WTC11 (cell line): ENCODE measurements around the gene YTHDC1. TPM values are rescaled to one million over a fixed set of nuclear protein-coding genes. Genes with fewer than 3 reads are reported as not detected.

Experiments used
- ATAC-seq: fragments of 200-7000 bp; cut with Tn5 transposase; 2 replicates; pipeline ENCODE4 v1.10.0; 2021; ENCODE audit warnings: mild to moderate bottlenecking, moderate library complexity
- CTCF ChIA-PET: fragments of 300-600 bp; sonication (Branson Sonifier 250); formaldehyde crosslinking; loops from one replicate; lab custom pipeline; 2021; ENCODE audit warnings: antibody characterized with exemption; lab: Charles Lee
- POLR2A ChIA-PET: fragments of 350-600 bp; sonication (Branson Sonifier 250); formaldehyde crosslinking; loops from one replicate; lab custom pipeline; 2021; ENCODE audit warnings: antibody characterized with exemption; lab: Charles Lee
- DNase-seq: peaks from one replicate; pipeline ENCODE4 v3.0.0; 2021; ENCODE audit warnings: low spot score
- H3K27ac Mint-ChIP-seq: 2 replicates; pipeline ENCODE4 v1.8.0; 2021; ENCODE audit warnings: mixed read lengths
- H3K27me3 Mint-ChIP-seq: 2 replicates; pipeline ENCODE4 v1.8.0; 2021; ENCODE audit warnings: low read depth, mild to moderate bottlenecking, moderate library complexity, mixed read lengths
- H3K36me3 Mint-ChIP-seq: 2 replicates; pipeline ENCODE4 v1.8.0; 2021; ENCODE audit warnings: mixed read lengths
- H3K4me1 Mint-ChIP-seq: 2 replicates; pipeline ENCODE4 v1.8.0; 2022; ENCODE audit warnings: mixed read lengths
- H3K4me3 Mint-ChIP-seq: 2 replicates; pipeline ENCODE4 v1.8.0; 2021; ENCODE audit warnings: mild to moderate bottlenecking, moderate library complexity, mixed read lengths
- H3K9me3 Mint-ChIP-seq: 2 replicates; pipeline ENCODE4 v1.8.0; 2021; ENCODE audit warnings: mixed read lengths
- AFF4 ChIP-seq: sonication (generic); formaldehyde crosslinking; IDR thresholded peaks from 2 replicates; pipeline ENCODE4 v1.8.1; 2023; ENCODE audit warnings: mild to moderate bottlenecking, missing genetic modification reagents, borderline replicate concordance
- ATF3 ChIP-seq: sonication (generic); formaldehyde crosslinking; conservative IDR thresholded peaks from 2 replicates; pipeline ENCODE4 v1.8.1; 2022; ENCODE audit warnings: mild to moderate bottlenecking, missing genetic modification reagents
- ATF6 ChIP-seq: sonication (generic); formaldehyde crosslinking; IDR thresholded peaks from 2 replicates; pipeline ENCODE4 v1.8.1; 2023; ENCODE audit warnings: mild to moderate bottlenecking, missing genetic modification reagents
- CBFB ChIP-seq: sonication (generic); formaldehyde crosslinking; IDR thresholded peaks from 2 replicates; pipeline ENCODE4 v1.8.1; 2022; ENCODE audit warnings: mild to moderate bottlenecking, low read depth, missing genetic modification reagents
- FOXK1 ChIP-seq: sonication (generic); formaldehyde crosslinking; IDR thresholded peaks from 2 replicates; pipeline ENCODE4 v1.8.0; 2022; ENCODE audit warnings: mild to moderate bottlenecking, moderate library complexity, missing genetic modification reagents
- GRHL2 ChIP-seq: fragments of 250-450 bp; sonication (Bioruptor Pico); IDR thresholded peaks from 2 replicates; pipeline ENCODE4 v1.8.0; 2022; ENCODE audit warnings: mild to moderate bottlenecking, moderate library complexity; ENCODE audit not compliant: insufficient replicate concordance, severe bottlenecking
- JUN ChIP-seq: sonication (generic); formaldehyde crosslinking; IDR thresholded peaks from 2 replicates; pipeline ENCODE4 v1.8.0; 2023; ENCODE audit warnings: mild to moderate bottlenecking, missing genetic modification reagents
- MAX ChIP-seq: sonication (generic); formaldehyde crosslinking; IDR thresholded peaks from 2 replicates; pipeline ENCODE4 v1.8.0; 2022; ENCODE audit warnings: mild to moderate bottlenecking, missing genetic modification reagents
- NFATC4 ChIP-seq: fragments of 250-450 bp; sonication (Bioruptor Pico); IDR thresholded peaks from 2 replicates; pipeline ENCODE4 v1.9.0; 2021; ENCODE audit warnings: mild to moderate bottlenecking
- NFE2L1 ChIP-seq: sonication (generic); formaldehyde crosslinking; IDR thresholded peaks from 2 replicates; pipeline ENCODE4 v1.8.1; 2023; ENCODE audit warnings: missing genetic modification reagents
- NFYB ChIP-seq: sonication (generic); formaldehyde crosslinking; conservative IDR thresholded peaks from 2 replicates; pipeline ENCODE4 v1.8.0; 2022; ENCODE audit warnings: low read depth, missing genetic modification reagents
- OVOL2 ChIP-seq: fragments of 250-450 bp; sonication (Bioruptor Pico); IDR thresholded peaks from 2 replicates; pipeline ENCODE4 v1.9.0; 2021; ENCODE audit warnings: mild to moderate bottlenecking, borderline replicate concordance
- PREB ChIP-seq: sonication (generic); formaldehyde crosslinking; IDR thresholded peaks from 2 replicates; pipeline ENCODE4 v1.8.1; 2022; ENCODE audit warnings: mild to moderate bottlenecking, missing genetic modification reagents, moderate library complexity, borderline replicate concordance
- ZBTB21 ChIP-seq: sonication (generic); formaldehyde crosslinking; IDR thresholded peaks from 2 replicates; pipeline ENCODE4 v1.8.1; 2023; ENCODE audit warnings: mild to moderate bottlenecking, missing genetic modification reagents, borderline replicate concordance
- ZMAT4 ChIP-seq: fragments of 250-450 bp; sonication (Bioruptor Pico); IDR thresholded peaks from 2 replicates; pipeline ENCODE4 v1.9.0; 2021; ENCODE audit warnings: mild to moderate bottlenecking
- ZNF121 ChIP-seq: sonication (generic); formaldehyde crosslinking; IDR thresholded peaks from 2 replicates; pipeline ENCODE4 v1.8.0; 2023; ENCODE audit warnings: missing genetic modification reagents
- ZNF219 ChIP-seq: sonication (generic); formaldehyde crosslinking; IDR thresholded peaks from 2 replicates; pipeline ENCODE4 v1.8.0; 2023; ENCODE audit warnings: missing genetic modification reagents, mild to moderate bottlenecking, borderline replicate concordance
- ZNF532 ChIP-seq: fragments of 250-450 bp; sonication (Bioruptor Pico); IDR thresholded peaks from 2 replicates; pipeline ENCODE4 v1.9.0; 2021; ENCODE audit warnings: mild to moderate bottlenecking, borderline replicate concordance
- ZNF671 ChIP-seq: fragments of 250-450 bp; sonication (Bioruptor Pico); IDR thresholded peaks from 2 replicates; pipeline ENCODE4 v1.8.0; 2021; ENCODE audit warnings: mild to moderate bottlenecking
- total RNA-seq: library from RNA; stranded (reverse); gene quantifications from 3 replicates; pipeline ENCODE4 v1.2.3, GENCODE V29; 2021

Gene YTHDC1
- total RNA-seq, 1 experiment from 2014 or later, result 118 TPM

- TF ChIP-seq ZNF219 (CRISPR knock-in tag), result no peak
- no peak for TF ChIP-seq ZMAT4 (CRISPR knock-in tag)
- TF ChIP-seq, all 79 proteins: peak for 0
Observed at GRCh38 chr4:68287704-68288392, 62.0 kb downstream of the YTHDC1 start (continued).

GRCh38 chr4:68283714-68284113, 66.2 kb downstream of the YTHDC1 start:
- no peak overlapping the region for H3K4me3 Mint-ChIP-seq
- no peaks in the 10 kb centered on the region for H3K27me3 Mint-ChIP-seq
- H3K4me1 Mint-ChIP-seq, result peaks cover 24% of the 10 kb centered on the region
- POLR2A ChIA-PET, result no interaction called here
- DNase-seq, result no peak
- H3K9me3 Mint-ChIP-seq, result peaks cover 8% of the 10 kb centered on the region
- TF ChIP-seq GRHL2 (CRISPR knock-in tag) (no peak), ATF3 (no peak), NFE2L1 (no peak), NFATC4 (no peak), OVOL2 (CRISPR knock-in tag) (no peak), ZBTB21 (CRISPR knock-in tag) (no peak), ZNF121 (CRISPR knock-in tag) (no peak), MAX (CRISPR knock-in tag) (no peak), CBFB (CRISPR knock-in tag) (no peak), ZNF532 (no peak), ZNF671 (no peak), NFYB (CRISPR knock-in tag) (no peak), JUN (CRISPR knock-in tag) (no peak)
- 0 out of 2 replicates have a peak, but pooled peaks cover 3% of the 10 kb centered on the region for H3K36me3 Mint-ChIP-seq
- peak overlapping the region; percentile 43; the same call in 1 of the 2 replicates for H3K27ac Mint-ChIP-seq
- CTCF ChIA-PET, result no interaction called here
- ATAC-seq, result no peak

GRCh38 chr4:68283095-68283494, 66.8 kb downstream of the YTHDC1 start:
- Mint-ChIP-seq H3K27ac (no peak overlapping the region), H3K36me3 (0 out of 2 replicates have a peak, but pooled peaks cover 3% of the 10 kb centered on the region), H3K27me3 (no peaks in the 10 kb centered on the region), H3K4me3 (no peak overlapping the region), H3K4me1 (peaks cover 26% of the 10 kb centered on the region), H3K9me3 (peaks cover 8% of the 10 kb centered on the region)
- ChIA-PET POLR2A (no interaction called here), CTCF (no interaction called here)
- no peak for ATAC-seq
- DNase-seq, result no peak
- TF ChIP-seq AFF4 (CRISPR knock-in tag) (no peak), FOXK1 (CRISPR knock-in tag) (no peak), ZNF121 (CRISPR knock-in tag) (0 out of 2 replicates have a peak, but pooled peaks have one; percentile 30), PREB (CRISPR knock-in tag) (no peak), ATF6 (CRISPR knock-in tag) (no peak)
